Spleen (tissue), 7 donors: Measurements from ENCODE around the gene TNP2.

Source experiments
- CTCF ChIP-seq, 11 experiments: fragments of 200-600 bp in 7 of 11; fragments of 450-650 bp in 4 of 11; sonication (generic) in 4 of 11; IDR thresholded peaks in 8 of 11; conservative IDR thresholded peaks in 3 of 11; 1 replicate in 7 of 11; 2 replicates in 4 of 11; pipeline versions ENCODE4 v1.4.0 to v1.8.0; 2016 to 2021; ENCODE audit warnings: antibody characterized with exemption in 11 of 11, inconsistent platforms in 4 of 11, mild to moderate bottlenecking in 1 of 11
- POLR2A ChIP-seq, 3 donors: fragments of 450-650 bp; IDR thresholded peaks; one replicate each; pipeline ENCODE4 v1.5.1; 2017; ENCODE audit warnings: antibody characterized with exemption in 3 of 3, mild to moderate bottlenecking in 1 of 3
- donor health status: DM: no; HTN: no; CAD: no; lungs with moderate emphysema.
- donor health status: DM: no; HTN: no; CAD: no.
- donor health status: DM: no; HTN: no; CAD: no.

- TF ChIP-seq POLR2A (IDR thresholded peaks at IDR 0.05): no peak
- TF ChIP-seq CTCF (IDR thresholded peaks at IDR 0.05 in 8 of 11, conservative IDR thresholded peaks at IDR 0.05 in 3 of 11): no peak
These were observed 14.9 kb downstream of the TNP2 start for GRCh38 chr16:11253995-11254912.
